Measurements from ENCODE around the gene MKLN1. TPM values are rescaled to one million over a fixed set of nuclear protein-coding genes. Genes with fewer than 3 reads are reported as not detected.

Gene MKLN1
- total and polyA plus RNA-seq, 2 donors: 14.4 to 28.9 TPM

DNA sequence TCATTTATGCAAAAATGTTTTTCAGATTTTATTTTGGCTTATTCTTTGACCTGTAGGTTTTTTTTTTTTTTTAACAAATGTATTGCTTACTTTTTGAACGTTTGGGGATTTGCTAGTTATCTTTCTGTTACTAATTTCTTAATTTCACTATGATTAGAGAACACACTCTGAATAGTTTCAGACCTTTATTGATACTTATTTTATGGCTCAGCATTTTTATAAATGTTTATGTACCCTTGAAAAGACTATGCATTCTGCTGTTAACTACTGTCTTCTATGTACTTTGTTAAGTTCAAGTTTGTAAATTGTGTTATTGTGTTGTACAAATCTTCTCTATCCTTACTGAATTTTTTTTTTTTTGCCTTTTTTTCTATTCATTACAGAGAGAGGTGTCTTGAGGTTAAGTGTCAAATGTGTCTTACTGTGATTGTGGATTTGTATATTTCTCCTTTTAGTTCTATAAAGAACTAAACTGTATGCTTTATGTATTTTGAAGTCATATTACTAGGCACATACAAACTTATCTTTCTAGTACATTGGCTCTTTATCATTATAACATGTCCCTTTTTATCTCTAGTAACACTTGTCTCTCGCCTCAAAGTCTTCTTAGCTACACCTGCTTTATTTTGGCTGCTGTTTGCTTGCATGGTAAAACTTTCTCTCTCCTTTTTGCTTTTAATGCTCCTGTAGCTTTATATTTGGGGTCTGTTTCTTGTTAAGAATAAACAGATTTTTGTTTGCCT, 8.1 kb downstream of the MKLN1 start:
- 97% methylated on average over 2 of the region's 2 CpGs for WGBS
- Histone ChIP-seq H3K4me3 (ENCODE audit: low read length in 2 of 2) (no peak overlapping the region), H3K27ac (ENCODE audit: low read depth in 1 of 2, low read length in 1 of 2) (no peak overlapping the region), H3K9me3 (ENCODE audit: control insufficient read depth in 2 of 2, insufficient read depth in 1 of 2, low read length in 1 of 2) (peaks cover 0 to 2% of the 10 kb centered on the region in 2 donors), H3K4me1 (ENCODE audit: control insufficient read depth in 2 of 2, insufficient read depth in 2 of 2, low read length in 2 of 2) (no peaks in the 10 kb centered on the region), H3K36me3 (ENCODE audit: control insufficient read depth in 2 of 2, insufficient read depth in 2 of 2, low read length in 1 of 2) (peaks cover 3 to 4% of the 10 kb centered on the region in 2 donors), H3K27me3 (ENCODE audit: control insufficient read depth in 2 of 2, insufficient read depth in 1 of 2, low read length in 1 of 2) (no peaks in the 10 kb centered on the region)
- no peak for DNase-seq (ENCODE audit: low read depth in 6 of 9, low spot score in 9 of 9)

DNA sequence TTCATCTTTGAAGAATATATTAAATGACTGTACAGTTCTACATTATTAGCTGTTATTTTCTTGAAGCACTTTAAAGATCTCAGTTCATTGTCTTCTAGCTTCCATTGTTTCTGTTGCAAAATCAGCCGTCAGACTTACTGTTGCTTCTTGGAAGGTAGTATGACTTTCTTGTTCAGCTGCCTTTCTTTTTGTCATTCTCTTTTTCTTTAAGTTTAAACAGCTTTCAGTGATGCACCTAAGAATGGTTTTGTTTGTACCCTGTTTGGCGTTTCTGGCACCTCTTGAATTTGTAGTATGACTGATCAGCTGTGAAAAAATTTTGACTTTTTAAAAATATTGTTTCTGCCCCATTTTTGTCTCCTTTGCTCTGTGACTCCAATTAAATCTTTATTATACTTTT, 9.3 kb downstream of the MKLN1 start:
- no peak overlapping the region for H3K27ac ChIP-seq (ENCODE audit: low read depth in 1 of 2, low read length in 1 of 2)
- H3K4me3 ChIP-seq (ENCODE audit: low read length in 2 of 2): no peak overlapping the region
- H3K4me1 ChIP-seq (ENCODE audit: control insufficient read depth in 2 of 2, insufficient read depth in 2 of 2, low read length in 2 of 2): no peaks in the 10 kb centered on the region
- DNase-seq (ENCODE audit: low read depth in 6 of 9, low spot score in 9 of 9): peak in 1 of 9 donors; percentile 27
- WGBS: 98% methylated on average over 2 of the region's 2 CpGs
- peaks cover 0 to 2% of the 10 kb centered on the region in 2 donors for H3K9me3 ChIP-seq (ENCODE audit: control insufficient read depth in 2 of 2, insufficient read depth in 1 of 2, low read length in 1 of 2)
- H3K36me3 ChIP-seq (ENCODE audit: control insufficient read depth in 2 of 2, insufficient read depth in 2 of 2, low read length in 1 of 2): peaks cover 3 to 4% of the 10 kb centered on the region in 2 donors
- no peaks in the 10 kb centered on the region for H3K27me3 ChIP-seq (ENCODE audit: control insufficient read depth in 2 of 2, insufficient read depth in 1 of 2, low read length in 1 of 2)

DNA sequence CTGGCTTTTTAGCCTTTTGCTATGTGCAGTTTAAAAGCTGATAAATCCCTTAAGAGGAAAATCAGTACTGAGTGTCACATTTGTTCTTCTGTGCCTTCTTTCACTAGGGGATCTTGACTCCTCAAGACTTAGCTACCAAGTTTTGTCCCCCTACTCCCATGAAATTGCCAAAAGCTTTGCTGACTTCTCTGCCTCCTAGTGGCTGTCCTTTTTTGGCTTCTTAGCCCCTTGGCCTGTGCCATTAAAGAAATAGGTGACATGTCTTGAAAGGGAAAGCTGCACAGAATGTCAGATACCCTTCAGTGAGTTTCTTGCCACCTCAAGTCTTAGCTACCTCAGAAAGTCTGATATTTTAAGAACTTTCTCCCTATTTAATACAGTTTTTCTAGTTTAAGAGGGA, 10.5 kb downstream of the MKLN1 start:
- no peak overlapping the region for H3K27ac ChIP-seq (ENCODE audit: low read depth in 1 of 2, low read length in 1 of 2)
- no peaks in the 10 kb centered on the region for H3K4me1 ChIP-seq (ENCODE audit: control insufficient read depth in 2 of 2, insufficient read depth in 2 of 2, low read length in 2 of 2)
- peaks cover 0 to 2% of the 10 kb centered on the region in 2 donors for H3K9me3 ChIP-seq (ENCODE audit: control insufficient read depth in 2 of 2, insufficient read depth in 1 of 2, low read length in 1 of 2)
- H3K36me3 ChIP-seq (ENCODE audit: control insufficient read depth in 2 of 2, insufficient read depth in 2 of 2, low read length in 1 of 2): no peaks in the 10 kb centered on the region
- no peak overlapping the region for H3K4me3 ChIP-seq (ENCODE audit: low read length in 2 of 2)
- H3K27me3 ChIP-seq (ENCODE audit: control insufficient read depth in 2 of 2, insufficient read depth in 1 of 2, low read length in 1 of 2): no peaks in the 10 kb centered on the region
- no peak for DNase-seq (ENCODE audit: low read depth in 6 of 9, low spot score in 9 of 9)

DNA sequence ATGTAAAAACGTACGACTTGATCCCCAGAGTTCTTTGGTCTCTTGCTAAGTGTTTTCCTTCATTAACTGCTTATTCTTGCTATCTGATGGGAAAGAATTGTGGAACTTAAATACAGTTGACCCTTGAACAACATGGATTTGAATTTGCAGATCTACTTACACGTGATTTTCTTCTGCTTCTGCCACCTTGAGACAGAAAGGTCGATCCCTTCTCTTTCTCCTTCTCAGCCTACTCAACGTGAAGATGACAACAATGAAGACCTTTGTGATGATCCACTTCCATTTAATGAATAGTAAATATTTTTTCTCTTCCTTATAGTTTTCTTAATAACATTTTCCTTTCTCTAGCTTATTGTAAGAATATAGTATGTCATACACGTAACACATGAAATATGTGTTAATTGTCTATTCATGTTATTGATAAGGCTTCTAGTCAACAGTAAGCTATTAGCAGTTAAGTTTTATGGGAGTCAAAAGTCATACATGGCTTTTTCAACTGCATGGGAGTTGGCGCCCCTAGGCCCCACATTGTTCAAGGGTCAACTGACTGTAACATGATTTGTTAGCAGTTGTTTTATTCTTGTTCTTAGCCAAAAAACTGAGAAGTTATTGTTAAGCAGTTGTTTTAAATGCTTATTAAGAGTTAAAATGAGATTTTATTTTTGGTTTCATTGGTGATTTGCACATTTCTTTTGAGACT, 11.2 kb downstream of the MKLN1 start:
- Histone ChIP-seq H3K9me3 (ENCODE audit: control insufficient read depth in 2 of 2, insufficient read depth in 1 of 2, low read length in 1 of 2) (peaks cover 0 to 2% of the 10 kb centered on the region in 2 donors), H3K4me1 (ENCODE audit: control insufficient read depth in 2 of 2, insufficient read depth in 2 of 2, low read length in 2 of 2) (no peaks in the 10 kb centered on the region), H3K4me3 (ENCODE audit: low read length in 2 of 2) (no peak overlapping the region)

DNA sequence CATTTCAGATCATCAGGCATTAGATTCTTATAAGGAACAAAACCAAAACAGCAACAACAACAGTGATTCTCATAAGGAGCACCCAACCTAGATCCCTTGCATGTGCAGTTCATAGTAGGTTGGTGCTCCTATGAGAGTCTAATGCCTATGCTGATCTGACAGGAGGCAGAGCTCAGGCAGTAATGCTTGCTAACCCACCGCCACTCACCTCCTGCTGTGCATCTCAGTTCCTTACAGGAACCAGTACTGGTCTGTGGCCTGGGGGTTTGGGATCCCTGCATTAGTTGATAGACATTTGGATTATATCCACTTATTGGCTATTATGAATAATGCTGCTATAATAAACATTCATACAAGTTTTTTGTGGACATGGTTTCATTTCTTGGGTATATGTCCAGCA, 14.0 kb downstream of the MKLN1 start:
- 97% methylated on average over 1 of the region's 1 CpG for WGBS
- no peaks in the 10 kb centered on the region for H3K36me3 ChIP-seq (ENCODE audit: control insufficient read depth in 2 of 2, insufficient read depth in 2 of 2, low read length in 1 of 2)
- no peaks in the 10 kb centered on the region for H3K27me3 ChIP-seq (ENCODE audit: control insufficient read depth in 2 of 2, insufficient read depth in 1 of 2, low read length in 1 of 2)
- DNase-seq (ENCODE audit: low read depth in 6 of 9, low spot score in 9 of 9): no peak
- no peak overlapping the region for H3K27ac ChIP-seq (ENCODE audit: low read depth in 1 of 2, low read length in 1 of 2)
- no peaks in the 10 kb centered on the region for H3K4me1 ChIP-seq (ENCODE audit: control insufficient read depth in 2 of 2, insufficient read depth in 2 of 2, low read length in 2 of 2)
- H3K9me3 ChIP-seq (ENCODE audit: control insufficient read depth in 2 of 2, insufficient read depth in 1 of 2, low read length in 1 of 2): peaks cover 0 to 2% of the 10 kb centered on the region in 2 donors
- H3K4me3 ChIP-seq (ENCODE audit: low read length in 2 of 2): no peak overlapping the region

More for the DNA sequence above, 11.2 kb downstream of the MKLN1 start:
- Histone ChIP-seq H3K27me3 (ENCODE audit: control insufficient read depth in 2 of 2, insufficient read depth in 1 of 2, low read length in 1 of 2) (no peaks in the 10 kb centered on the region), H3K36me3 (ENCODE audit: control insufficient read depth in 2 of 2, insufficient read depth in 2 of 2, low read length in 1 of 2) (no peaks in the 10 kb centered on the region), H3K27ac (ENCODE audit: low read depth in 1 of 2, low read length in 1 of 2) (no peak overlapping the region)
- DNase-seq (ENCODE audit: low read depth in 6 of 9, low spot score in 9 of 9): no peak
- 85% methylated on average over 7 of the region's 7 CpGs for WGBS

DNA sequence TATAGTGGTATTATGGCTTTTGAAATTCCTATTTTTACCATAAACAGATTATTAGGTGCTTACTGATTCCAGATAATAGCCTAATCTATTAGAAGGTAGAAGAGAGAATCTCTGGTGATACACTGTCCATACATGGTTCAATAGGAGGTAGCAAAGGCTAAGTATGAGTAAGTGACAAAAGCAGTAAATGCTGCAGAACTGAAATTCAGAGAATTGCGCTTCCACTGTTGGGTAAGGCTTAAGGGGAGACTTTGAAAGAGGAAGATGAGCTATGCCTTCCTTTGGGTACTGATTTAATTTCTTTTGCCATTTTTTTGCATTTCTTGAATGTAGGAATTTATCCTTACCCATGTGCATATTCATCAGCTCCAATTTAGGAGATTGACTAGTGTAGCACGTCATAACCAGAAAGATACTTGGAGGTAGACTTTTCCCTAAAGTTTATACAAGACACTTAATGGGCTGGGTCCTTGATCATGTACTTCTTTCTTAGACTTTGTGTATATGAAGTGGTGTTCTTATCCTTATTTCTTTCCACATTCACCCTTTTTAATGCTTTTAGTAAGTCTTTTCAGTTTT, 15.3 kb downstream of the MKLN1 start:
- WGBS: over 99% methylated on average over 2 of the region's 2 CpGs
- no peak overlapping the region for H3K27ac ChIP-seq (ENCODE audit: low read depth in 1 of 2, low read length in 1 of 2)
- no peaks in the 10 kb centered on the region for H3K4me1 ChIP-seq (ENCODE audit: control insufficient read depth in 2 of 2, insufficient read depth in 2 of 2, low read length in 2 of 2)

DNA sequence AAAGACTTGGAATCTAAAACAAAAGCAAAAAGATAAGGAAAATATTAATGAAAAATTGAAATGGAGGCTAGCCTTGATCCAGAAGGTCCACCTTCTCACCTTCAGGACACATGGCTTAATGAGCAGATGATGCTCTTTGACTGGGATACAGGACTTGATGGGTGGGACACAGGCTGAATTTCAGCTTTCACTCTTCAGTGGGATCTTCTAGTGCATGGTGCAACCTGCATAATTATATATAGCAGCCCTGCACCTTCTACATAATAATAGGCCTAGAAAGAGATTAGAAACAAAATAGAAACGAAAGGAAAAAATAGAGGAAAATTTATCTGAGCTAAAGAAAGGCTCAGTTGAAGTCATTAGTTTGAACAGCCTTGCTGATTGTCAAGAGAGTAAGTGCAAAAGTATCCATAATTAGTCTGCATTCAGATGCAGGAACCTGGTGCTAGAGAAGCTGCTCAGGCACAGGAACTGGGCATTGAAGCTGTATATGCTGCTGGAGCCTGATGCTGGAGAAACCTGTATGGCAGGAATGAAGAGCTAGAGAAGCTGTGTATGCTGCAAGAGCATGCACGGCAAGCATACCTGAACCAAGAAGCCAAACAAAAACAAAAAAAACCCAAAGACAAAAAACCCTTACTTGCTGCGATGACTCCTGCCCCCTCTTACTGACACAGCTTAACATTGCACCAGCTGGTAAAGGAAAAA, 19.4 kb downstream of the MKLN1 start:
- peaks cover 0 to 4% of the 10 kb centered on the region in 2 donors for H3K36me3 ChIP-seq (ENCODE audit: control insufficient read depth in 2 of 2, insufficient read depth in 2 of 2, low read length in 1 of 2)
- H3K4me1 ChIP-seq (ENCODE audit: control insufficient read depth in 2 of 2, insufficient read depth in 2 of 2, low read length in 2 of 2): no peaks in the 10 kb centered on the region
- no peaks in the 10 kb centered on the region for H3K27me3 ChIP-seq (ENCODE audit: control insufficient read depth in 2 of 2, insufficient read depth in 1 of 2, low read length in 1 of 2)
- H3K4me3 ChIP-seq (ENCODE audit: low read length in 2 of 2): no peak overlapping the region
- WGBS: 94% methylated on average over 3 of the region's 3 CpGs
- peaks cover 0 to 3% of the 10 kb centered on the region in 2 donors for H3K9me3 ChIP-seq (ENCODE audit: control insufficient read depth in 2 of 2, insufficient read depth in 1 of 2, low read length in 1 of 2)
- DNase-seq (ENCODE audit: low read depth in 6 of 9, low spot score in 9 of 9): no peak
- no peak overlapping the region for H3K27ac ChIP-seq (ENCODE audit: low read depth in 1 of 2, low read length in 1 of 2)

More for the DNA sequence above, 15.3 kb downstream of the MKLN1 start:
- DNase-seq (ENCODE audit: low read depth in 6 of 9, low spot score in 9 of 9): no peak
- Histone ChIP-seq H3K4me3 (ENCODE audit: low read length in 2 of 2) (no peak overlapping the region), H3K27me3 (ENCODE audit: control insufficient read depth in 2 of 2, insufficient read depth in 1 of 2, low read length in 1 of 2) (no peaks in the 10 kb centered on the region), H3K9me3 (ENCODE audit: control insufficient read depth in 2 of 2, insufficient read depth in 1 of 2, low read length in 1 of 2) (peaks cover 0 to 2% of the 10 kb centered on the region in 2 donors), H3K36me3 (ENCODE audit: control insufficient read depth in 2 of 2, insufficient read depth in 2 of 2, low read length in 1 of 2) (no peaks in the 10 kb centered on the region)

DNA sequence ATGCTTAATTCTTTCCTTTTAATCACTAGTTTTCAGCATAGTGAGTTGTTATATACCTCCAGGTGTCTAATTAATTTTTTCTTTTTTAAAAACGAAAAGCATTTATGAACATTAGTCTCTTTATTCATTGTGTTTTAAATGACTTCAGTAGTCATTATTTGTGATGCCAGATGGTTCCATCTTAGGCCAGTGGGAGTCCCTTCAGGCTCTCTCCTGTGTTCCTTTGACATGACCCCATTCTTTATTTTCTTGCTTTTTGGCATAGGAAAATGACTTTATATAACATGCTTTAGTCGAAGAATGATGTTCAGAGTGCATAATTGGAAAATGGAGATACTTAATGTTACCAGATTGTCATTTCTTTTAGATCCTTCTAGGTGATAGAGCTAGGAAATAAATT, 24.4 kb downstream of the MKLN1 start:
- no peaks in the 10 kb centered on the region for H3K4me1 ChIP-seq (ENCODE audit: control insufficient read depth in 2 of 2, insufficient read depth in 2 of 2, low read length in 2 of 2)

More for the DNA sequence above, 24.4 kb downstream of the MKLN1 start:
- WGBS: 99% methylated on average over 2 of the region's 2 CpGs
- Histone ChIP-seq H3K9me3 (ENCODE audit: control insufficient read depth in 2 of 2, insufficient read depth in 1 of 2, low read length in 1 of 2) (peaks cover 0 to 3% of the 10 kb centered on the region in 2 donors), H3K27ac (ENCODE audit: low read depth in 1 of 2, low read length in 1 of 2) (no peak overlapping the region), H3K4me3 (ENCODE audit: low read length in 2 of 2) (no peak overlapping the region), H3K27me3 (ENCODE audit: control insufficient read depth in 2 of 2, insufficient read depth in 1 of 2, low read length in 1 of 2) (no peaks in the 10 kb centered on the region), H3K36me3 (ENCODE audit: control insufficient read depth in 2 of 2, insufficient read depth in 2 of 2, low read length in 1 of 2) (peaks cover 0 to 4% of the 10 kb centered on the region in 2 donors)
- no peak for DNase-seq (ENCODE audit: low read depth in 6 of 9, low spot score in 9 of 9)

Data from thymus (tissue), 11 donors.